ENCODE data around the gene TDRKH. TPM values are rescaled to one million over a fixed set of nuclear protein-coding genes. Genes with fewer than 3 reads are reported as not detected.
"Not testable (repeated sequence)": the region's sequence is repeated elsewhere in the genome, so short reads cannot be mapped to it uniquely, and the experiment has no call there.

The TDRKH gene
- total RNA-seq, 1 donor from 2014 or later, result 21.9 TPM

- Mint-ChIP-seq H3K27me3 (ENCODE audit: low read depth) (no peaks in the 10 kb centered on the region), H3K4me3 (no peak overlapping the region), H3K4me1 (no peaks in the 10 kb centered on the region), H3K9me3 (no peaks in the 10 kb centered on the region), H3K27ac (ENCODE audit: unreplicated experiment) (no peak overlapping the region), H3K36me3 (ENCODE audit: low read depth) (peaks cover 12% of the 10 kb centered on the region)
- no peak for DNase-seq (ENCODE audit: low read depth, low spot score)
- TF ChIP-seq CTCF (conservative IDR thresholded peaks at IDR 0.05), result no peak
Measured at GRCh38 chr1:151773702-151774101, 16.6 kb downstream of the TDRKH start.

GRCh38 chr1:151769270-151769669 lies 21.0 kb downstream of the TDRKH start:
- not testable (repeated sequence) for H3K4me1 Mint-ChIP-seq; DNase-seq (ENCODE audit: low read depth, low spot score); H3K27ac Mint-ChIP-seq (ENCODE audit: unreplicated experiment); H3K9me3 Mint-ChIP-seq; H3K36me3 Mint-ChIP-seq (ENCODE audit: low read depth); H3K4me3 Mint-ChIP-seq; H3K27me3 Mint-ChIP-seq (ENCODE audit: low read depth)

GRCh38 chr1:151768351-151769066 lies 21.8 kb downstream of the TDRKH start:
- not testable (repeated sequence) for H3K4me1 Mint-ChIP-seq; H3K9me3 Mint-ChIP-seq; H3K4me3 Mint-ChIP-seq; H3K36me3 Mint-ChIP-seq (ENCODE audit: low read depth); DNase-seq (ENCODE audit: low read depth, low spot score); H3K27me3 Mint-ChIP-seq (ENCODE audit: low read depth); H3K27ac Mint-ChIP-seq (ENCODE audit: unreplicated experiment)

- peaks cover 12% of the 10 kb centered on the region for H3K36me3 Mint-ChIP-seq (ENCODE audit: low read depth)
- TF ChIP-seq CTCF (conservative IDR thresholded peaks at IDR 0.05), result no peak
- no peaks in the 10 kb centered on the region for H3K27me3 Mint-ChIP-seq (ENCODE audit: low read depth)
- no peaks in the 10 kb centered on the region for H3K9me3 Mint-ChIP-seq
- H3K4me1 Mint-ChIP-seq, result peaks cover 20% of the 10 kb centered on the region
- H3K27ac Mint-ChIP-seq (ENCODE audit: unreplicated experiment), result peak overlapping the region; percentile 83
- DNase-seq (ENCODE audit: low read depth, low spot score), result no peak
- peak overlapping the region; percentile 88 for H3K4me3 Mint-ChIP-seq
Measured at GRCh38 chr1:151763990-151764389, 26.3 kb downstream of the TDRKH start.

GRCh38 chr1:151762941-151763921 lies 27.1 kb downstream of the TDRKH start, which contains the start of gene MRPL9:
Gene MRPL9, minus strand, starts transcription at chr1:151763496. Its CDS starts 17 bp downstream, at chr1:151763479.
- DNase-seq (ENCODE audit: low read depth, low spot score), result peak; percentile 77
- no peaks in the 10 kb centered on the region for H3K27me3 Mint-ChIP-seq (ENCODE audit: low read depth)
- H3K36me3 Mint-ChIP-seq (ENCODE audit: low read depth), result peaks cover 12% of the 10 kb centered on the region
- TF ChIP-seq CTCF (conservative IDR thresholded peaks at IDR 0.05), result peak; percentile 29
- H3K9me3 Mint-ChIP-seq, result no peaks in the 10 kb centered on the region
- H3K27ac Mint-ChIP-seq (ENCODE audit: unreplicated experiment), result peak within 1 kb of the TSS; percentile 83
- H3K4me1 Mint-ChIP-seq, result peaks cover 20% of the 10 kb centered on the region
- peak within 1 kb of the TSS; percentile 88 for H3K4me3 Mint-ChIP-seq

- DNase-seq (ENCODE audit: low read depth, low spot score), result no peak
- no peaks in the 10 kb centered on the region for H3K27me3 Mint-ChIP-seq (ENCODE audit: low read depth)
- peak overlapping the region; percentile 87 for H3K4me3 Mint-ChIP-seq
- no peak for TF ChIP-seq CTCF (conservative IDR thresholded peaks at IDR 0.05)
- no peak overlapping the region for H3K27ac Mint-ChIP-seq (ENCODE audit: unreplicated experiment)
- H3K36me3 Mint-ChIP-seq (ENCODE audit: low read depth), result peaks cover 15% of the 10 kb centered on the region
- no peaks in the 10 kb centered on the region for H3K9me3 Mint-ChIP-seq
- peaks cover 20% of the 10 kb centered on the region for H3K4me1 Mint-ChIP-seq
Measured at GRCh38 chr1:151760597-151761385, 29.5 kb downstream of the TDRKH start.

Data from neural crest cell (in vitro differentiated cells).